GM11168 (cell line): Measurements from ENCODE around the gene CLIC1.

Experiments used
- in situ Hi-C: fragments of 300-500 bp; cut with MboI; formaldehyde crosslinking; loops from one replicate; pipeline ENCODE4 v1.12.0; 2022; ENCODE audit warnings: low sequenced_read_pairs; ENCODE audit not compliant: unreplicated experiment

The CLIC1 gene

GRCh38 chr6:31687321-31687720 lies 49.0 kb downstream of the CLIC1 start:
- in situ Hi-C loops = loop anchor here (10.0 kb wide), 1 partner anchor 77 kb away; the partner anchor contains the start of gene SAPCD1

GRCh38 chr6:31686483-31686882 lies 49.8 kb downstream of the CLIC1 start:
- in situ Hi-C loops = loop anchor here (10.0 kb wide), 1 partner anchor 78 kb away; the partner anchor contains the start of gene SAPCD1

GRCh38 chr6:31683591-31683990 lies 52.7 kb downstream of the CLIC1 start:
- in situ Hi-C loops = loop anchor here (10.0 kb wide), 1 partner anchor 81 kb away; the partner anchor contains the start of gene SAPCD1

- in situ Hi-C loops = loop anchor here (10.0 kb wide), 1 partner anchor 84 kb away; the partner anchor contains the start of gene SAPCD1
Observed at GRCh38 chr6:31681135-31681671, 55.1 kb downstream of the CLIC1 start.
